GM19043 (cell line): ENCODE results near the gene AIF1.

Experiments
- ATAC-seq: cut with Tn5 transposase; IDR thresholded peaks from one replicate; pipeline ENCODE4 v1.9.1; 2021; ENCODE audit warnings: low read depth; ENCODE audit not compliant: unreplicated experiment

The AIF1 gene

GRCh38 chr6:31661262-31662123 lies 46.5 kb downstream of the AIF1 start:
- no peak for ATAC-seq

DNA sequence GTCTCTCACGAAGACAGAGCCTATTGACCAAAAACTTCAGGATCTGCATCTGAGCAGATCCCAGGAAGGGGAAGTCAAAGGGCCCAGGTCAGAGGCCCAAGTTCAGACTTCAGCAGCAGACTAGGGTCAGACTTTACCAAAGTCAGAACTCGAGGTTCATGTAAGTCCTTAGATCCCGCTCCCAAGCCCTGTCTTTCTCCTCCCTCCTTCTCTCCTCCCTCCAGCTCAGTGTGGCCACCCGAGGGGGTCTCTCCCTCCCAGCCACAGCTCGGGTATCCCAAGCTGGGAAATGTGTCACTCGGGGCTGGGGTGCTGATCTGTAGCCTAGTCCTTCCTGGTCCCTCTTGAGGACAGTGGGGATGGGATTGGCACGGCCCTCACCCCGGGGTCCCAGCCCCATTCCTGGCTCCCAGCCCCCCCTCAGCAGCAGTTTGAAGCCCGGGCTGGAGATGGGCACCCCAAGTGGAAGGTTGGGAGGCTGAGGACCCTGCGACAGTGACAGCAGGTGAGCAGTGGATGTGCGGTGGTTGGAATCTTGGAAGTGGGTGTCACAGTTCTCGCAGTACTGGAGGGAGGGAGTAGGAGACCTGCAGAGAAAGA lies 47.2 kb downstream of the AIF1 start:
- ATAC-seq, result no peak

- no peak for ATAC-seq
Observed at GRCh38 chr6:31663126-31663960, 48.3 kb downstream of the AIF1 start.

DNA sequence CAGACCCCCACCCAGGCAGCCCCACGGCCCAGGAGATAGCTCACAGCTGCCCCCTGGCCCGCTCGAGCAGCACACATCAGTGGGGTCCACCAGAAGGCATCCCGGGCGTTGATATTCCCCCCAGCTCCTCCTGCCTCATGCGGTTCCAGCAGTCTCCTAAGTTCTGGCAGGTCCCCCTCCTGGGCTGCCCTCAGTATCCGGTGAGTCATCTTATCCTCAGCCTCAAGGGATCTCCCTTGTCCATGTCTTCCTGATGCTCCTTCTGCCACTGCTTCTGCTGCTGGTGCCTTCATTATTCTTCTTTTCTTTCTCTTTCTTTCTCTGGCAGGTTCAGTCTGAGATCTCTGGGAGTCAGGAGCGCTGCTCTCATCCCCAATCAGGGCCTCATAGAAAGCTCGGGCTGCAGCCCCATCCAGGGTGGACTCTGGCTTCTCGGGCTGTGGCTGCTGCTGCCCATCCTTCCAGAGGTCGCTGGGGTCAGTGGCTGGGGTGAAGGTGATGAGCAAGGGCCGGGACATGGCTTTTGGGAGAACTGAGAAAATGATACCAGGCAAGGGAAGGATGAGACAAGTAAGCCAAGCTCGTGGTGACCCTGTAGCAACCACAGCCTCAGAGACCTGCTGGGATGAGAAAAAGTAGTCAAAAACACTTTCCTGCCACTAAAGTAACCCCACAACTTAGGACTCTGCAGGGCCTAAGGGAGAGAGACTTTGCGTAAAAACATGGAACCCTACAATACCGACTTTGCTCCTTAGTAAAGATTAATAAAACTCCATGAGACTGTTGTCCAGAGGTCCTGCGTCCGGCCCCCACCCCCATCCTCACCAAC lies 49.1 kb downstream of the AIF1 start:
- ATAC-seq, result no peak

DNA sequence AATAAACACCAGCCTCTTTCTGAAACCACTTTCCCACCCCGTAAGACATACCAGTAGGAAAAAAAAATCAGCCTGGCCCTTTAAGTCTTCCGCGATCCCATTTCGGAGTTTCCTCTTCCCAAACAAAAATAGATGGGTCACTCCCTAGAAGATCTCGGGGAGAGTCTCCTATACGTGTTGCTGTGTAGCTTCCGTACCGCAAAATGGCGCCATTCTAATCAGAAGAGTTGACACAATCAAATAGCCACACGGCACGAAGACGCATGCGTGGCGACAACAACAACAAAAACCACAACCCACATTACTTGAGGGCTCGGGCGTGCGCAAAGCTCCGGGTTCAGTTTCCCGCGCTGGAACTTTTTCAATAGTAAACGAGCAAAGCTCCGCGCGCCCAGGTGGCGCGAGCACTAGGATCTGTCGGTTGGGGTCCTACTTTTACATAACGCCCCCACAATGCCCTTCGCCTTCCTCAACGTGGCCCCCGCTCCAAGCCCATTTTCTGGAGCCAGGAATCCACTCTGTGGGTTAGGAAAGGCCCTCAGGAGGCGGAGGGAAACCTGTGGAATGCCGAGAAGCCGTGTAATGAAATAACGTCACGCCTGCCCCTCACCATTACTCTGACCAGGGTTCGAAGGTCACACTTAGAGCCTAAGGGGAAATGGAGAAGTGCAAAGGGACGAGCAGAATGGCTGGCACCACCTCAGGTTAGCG lies 49.9 kb downstream of the AIF1 start, which contains the start of gene GPANK1:
TSS of gene GPANK1 (minus strand) at position 208 of the 711 bp plus-strand sequence. CDS start 519 bp downstream, outside the sequence.
- ATAC-seq, result no peak

- ATAC-seq, result peak; percentile 81
Observed at GRCh38 chr6:31665501-31666336, 50.7 kb downstream of the AIF1 start, which contains the start of gene CSNK2B. Gene CSNK2B, plus strand, starts transcription at chr6:31666080. Its CDS starts 752 bp downstream, at chr6:31666832.

- no peak for ATAC-seq
Observed at GRCh38 chr6:31666337-31666965, 51.4 kb downstream of the AIF1 start.
